Thymus (tissue), 11 donors: ENCODE measurements around the gene RPL5. TPM values are rescaled to one million over a fixed set of nuclear protein-coding genes. Genes with fewer than 3 reads are reported as not detected.

Experiments
- DNase-seq, 9 donors: peaks; one replicate each; pipeline ENCODE4 v3.0.0-alpha.2; 2013; ENCODE audit warnings: low spot score in 9 of 9, low read depth in 6 of 9, missing footprints in 1 of 9
- H3K27ac ChIP-seq, 2 donors: one replicate each; pipeline ENCODE4 v1.5.1; 2013; ENCODE audit warnings: control low read depth in 1 of 2, low read depth in 1 of 2, low read length in 1 of 2, mild to moderate bottlenecking in 1 of 2, moderate library complexity in 1 of 2
- H3K27me3 ChIP-seq, 2 donors: one replicate each; pipeline ENCODE4 v1.5.1; 2013; ENCODE audit warnings: low read length in 1 of 2; ENCODE audit not compliant: control insufficient read depth in 2 of 2, insufficient read depth in 1 of 2
- H3K36me3 ChIP-seq, 2 donors: one replicate each; pipeline ENCODE4 v1.5.1; 2013; ENCODE audit warnings: low read length in 1 of 2, mild to moderate bottlenecking in 1 of 2, moderate library complexity in 1 of 2; ENCODE audit not compliant: control insufficient read depth in 2 of 2, insufficient read depth in 2 of 2
- H3K4me1 ChIP-seq, 2 donors: one replicate each; pipeline ENCODE4 v1.5.1; 2013; ENCODE audit warnings: low read length in 2 of 2; ENCODE audit not compliant: control insufficient read depth in 2 of 2, insufficient read depth in 2 of 2
- H3K4me3 ChIP-seq, 2 donors: one replicate each; pipeline ENCODE4 v1.5.1; 2013; ENCODE audit warnings: low read length in 2 of 2, control low read depth in 1 of 2, mild to moderate bottlenecking in 1 of 2
- H3K9me3 ChIP-seq, 2 donors: one replicate each; pipeline ENCODE4 v1.5.1; 2013; ENCODE audit warnings: low read length in 1 of 2, mild to moderate bottlenecking in 1 of 2; ENCODE audit not compliant: control insufficient read depth in 2 of 2, insufficient read depth in 1 of 2
- WGBS: extraction: QIAGEN DNeasy Blood & Tissue Kit; methylation state at CpG from one replicate; pipeline ENCODE4 v1.1.7; 2013; 5-methylcytosine and 5-hydroxymethylcytosine counted together
- polyA plus RNA-seq: library from polyadenylated mRNA; stranded (reverse); fragments of 200-250 nt; gene quantifications from one replicate; pipeline ENCODE4 v1.2.3, GENCODE V29; 2013
- total RNA-seq: library from RNA; stranded (reverse); fragments of 120-200 nt; gene quantifications from one replicate; pipeline ENCODE4 v1.2.4, GENCODE V29; 2013
- donor health status: healthy.

The RPL5 gene
- total and polyA plus RNA-seq, 2 donors = 2,242 to 2,759 TPM

DNA sequence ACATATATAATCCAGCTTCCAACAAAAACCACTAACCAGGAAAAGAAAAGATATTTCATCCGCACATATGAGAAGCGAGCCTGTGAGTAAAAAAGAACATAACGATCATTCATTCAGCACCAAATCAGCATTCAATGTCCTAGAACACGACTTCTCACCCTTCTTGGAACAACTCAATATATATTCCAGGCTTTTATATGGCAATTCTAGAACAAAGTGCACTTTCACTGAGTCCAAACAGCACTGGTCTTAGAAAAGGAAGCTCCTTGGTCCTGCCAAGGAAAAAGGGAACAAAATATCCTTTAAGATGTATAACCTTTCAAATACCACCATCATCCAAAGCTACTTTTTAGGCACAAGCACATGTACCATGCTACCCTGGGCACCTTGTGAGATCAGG, 44.5 kb downstream of the RPL5 start:
- peaks cover 19 to 20% of the 10 kb centered on the region in 2 donors for H3K4me1 ChIP-seq
- WGBS = 98% methylated on average over 4 of the region's 4 CpGs
- DNase-seq = no peak
- peaks cover 0 to 5% of the 10 kb centered on the region in 2 donors for H3K9me3 ChIP-seq
- H3K27me3 ChIP-seq = no peaks in the 10 kb centered on the region
- peaks cover 0 to 10% of the 10 kb centered on the region in 2 donors for H3K36me3 ChIP-seq
- H3K4me3 ChIP-seq = no peak overlapping the region
- peak overlapping the region; percentile 36 to 88 for H3K27ac ChIP-seq

DNA sequence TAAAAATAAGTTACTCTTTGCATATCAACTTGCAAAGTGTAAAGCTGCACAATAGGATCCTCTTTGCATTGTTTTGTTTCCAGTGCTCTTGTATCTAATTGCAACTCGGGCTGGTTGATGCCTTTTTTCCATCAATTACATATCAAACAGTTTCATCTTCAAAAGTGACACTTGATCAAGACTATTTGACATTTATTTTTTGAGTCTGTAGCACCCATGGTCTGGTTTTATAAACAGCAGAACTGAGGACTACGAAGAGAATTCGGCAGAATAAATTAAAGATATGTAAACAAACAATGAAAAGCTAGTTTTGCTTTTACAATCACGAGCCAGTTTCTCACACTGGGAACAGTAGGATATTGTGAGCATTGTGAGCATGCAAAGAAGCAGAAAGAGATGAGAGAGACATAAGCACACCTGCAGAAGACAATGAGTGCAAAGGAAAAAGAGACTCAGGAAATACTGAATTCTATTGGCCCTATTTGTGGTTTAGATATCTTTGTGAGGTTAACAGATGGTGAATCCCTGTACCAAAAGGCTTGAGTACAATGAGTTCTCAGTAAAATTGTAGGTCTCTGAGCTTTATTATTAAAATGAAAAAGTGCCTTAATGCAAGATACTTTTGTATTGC, 45.4 kb downstream of the RPL5 start:
- no peaks in the 10 kb centered on the region for H3K27me3 ChIP-seq
- peak overlapping the region; percentile 15 to 25 for H3K4me3 ChIP-seq
- peak overlapping the region; percentile 76 to 88 for H3K27ac ChIP-seq
- 14% methylated on average over 4 of the region's 4 CpGs for WGBS
- H3K36me3 ChIP-seq = peaks cover 0 to 10% of the 10 kb centered on the region in 2 donors
- peak in 6 of 9 donors; percentile 51 to 83 (median 62) for DNase-seq
- H3K4me1 ChIP-seq = peaks cover 19 to 20% of the 10 kb centered on the region in 2 donors
- H3K9me3 ChIP-seq = peaks cover 0 to 3% of the 10 kb centered on the region in 2 donors

DNA sequence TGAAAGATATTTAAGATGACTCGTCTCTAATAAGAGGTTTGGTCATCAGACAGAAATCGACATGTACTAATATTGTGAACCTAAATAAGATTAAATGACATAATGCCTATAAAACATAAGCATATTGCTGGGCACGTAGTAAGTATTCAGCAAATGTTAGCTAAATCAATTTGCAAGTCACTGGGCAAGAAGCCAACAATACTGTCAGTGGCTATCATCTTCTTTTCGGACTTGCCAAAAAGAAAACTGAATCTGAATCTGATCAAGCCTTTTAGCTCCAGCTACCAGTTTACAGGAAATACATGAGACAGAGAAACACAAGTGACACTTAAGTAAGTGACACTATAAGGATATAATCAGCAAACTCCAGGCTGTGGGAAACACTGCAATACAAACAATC, 46.0 kb downstream of the RPL5 start:
- peak overlapping the region; percentile 48 to 88 for H3K27ac ChIP-seq
- DNase-seq = peak in 2 of 9 donors; percentile 32 to 55
- H3K36me3 ChIP-seq = peaks cover 0 to 6% of the 10 kb centered on the region in 2 donors
- H3K4me1 ChIP-seq = peaks cover 22% of the 10 kb centered on the region in 2 donors
- peaks cover 0 to 3% of the 10 kb centered on the region in 2 donors for H3K9me3 ChIP-seq
- H3K27me3 ChIP-seq = no peaks in the 10 kb centered on the region
- WGBS = 77% methylated on average over 4 of the region's 4 CpGs
- H3K4me3 ChIP-seq = no peak overlapping the region

DNA sequence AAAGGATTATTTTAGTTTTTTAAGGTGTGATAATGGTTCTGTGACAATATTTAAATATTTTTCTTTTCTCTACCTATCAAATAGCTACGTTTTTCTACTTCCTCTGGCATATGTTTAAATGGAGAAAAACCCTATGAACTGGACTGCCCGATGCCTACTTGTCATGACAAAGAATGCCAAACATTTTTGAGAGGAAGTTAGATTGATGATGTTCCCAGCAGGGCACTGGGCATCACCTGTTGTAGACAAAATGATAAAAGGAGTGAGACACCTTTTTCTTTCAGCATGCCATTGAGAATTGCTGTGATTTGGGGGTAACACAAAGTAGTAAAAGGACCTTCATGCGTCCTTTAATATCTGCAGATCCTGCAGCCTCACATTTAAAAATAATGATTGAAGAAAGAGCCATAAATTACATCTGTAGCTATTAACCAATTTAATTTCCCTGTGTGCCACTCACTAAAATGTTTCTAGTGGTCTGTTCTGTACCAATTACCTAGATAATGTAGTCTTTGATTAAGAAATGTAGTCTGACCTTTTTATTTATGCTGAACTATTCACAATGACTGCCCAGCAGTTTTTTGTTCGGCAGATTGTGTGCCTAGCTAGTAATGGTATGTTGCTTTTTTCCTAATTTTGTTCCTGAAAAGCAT, 47.6 kb downstream of the RPL5 start:
- peak overlapping the region in 1 of 2 donors; percentile 42 for H3K27ac ChIP-seq

DNA sequence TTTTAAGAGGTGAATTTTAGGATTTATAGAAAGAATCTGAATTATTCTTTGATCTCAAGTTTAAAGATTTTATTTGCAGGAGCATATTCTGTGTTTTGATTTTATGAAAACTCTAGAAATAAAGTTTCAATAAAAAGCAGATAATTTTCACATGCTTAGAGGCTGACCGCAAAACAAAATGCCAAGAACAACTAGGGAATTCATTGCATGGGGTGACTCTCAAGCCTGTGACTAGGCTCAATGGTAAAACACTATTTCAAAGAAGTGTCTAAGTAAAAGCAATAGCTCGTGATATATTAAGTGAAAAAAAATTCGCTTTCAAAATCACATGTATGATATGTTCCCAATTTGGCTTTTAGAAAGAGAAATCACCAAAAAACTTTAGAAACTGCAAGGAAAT, 49.6 kb downstream of the RPL5 start:
- Histone ChIP-seq H3K4me1 (peaks cover 27 to 33% of the 10 kb centered on the region in 2 donors), H3K9me3 (peaks cover 0 to 3% of the 10 kb centered on the region in 2 donors), H3K4me3 (no peak overlapping the region), H3K27ac (no peak overlapping the region), H3K27me3 (no peaks in the 10 kb centered on the region), H3K36me3 (no peaks in the 10 kb centered on the region)
- no peak for DNase-seq
- WGBS = 96% methylated on average over 3 of the region's 3 CpGs

More for the DNA sequence above, 47.6 kb downstream of the RPL5 start:
- Histone ChIP-seq H3K9me3 (peaks cover 0 to 3% of the 10 kb centered on the region in 2 donors), H3K36me3 (peaks cover 0 to 3% of the 10 kb centered on the region in 2 donors), H3K4me1 (peaks cover 30 to 36% of the 10 kb centered on the region in 2 donors), H3K27me3 (no peaks in the 10 kb centered on the region), H3K4me3 (no peak overlapping the region)
- WGBS = 95% methylated on average over 4 of the region's 4 CpGs
- no peak for DNase-seq

DNA sequence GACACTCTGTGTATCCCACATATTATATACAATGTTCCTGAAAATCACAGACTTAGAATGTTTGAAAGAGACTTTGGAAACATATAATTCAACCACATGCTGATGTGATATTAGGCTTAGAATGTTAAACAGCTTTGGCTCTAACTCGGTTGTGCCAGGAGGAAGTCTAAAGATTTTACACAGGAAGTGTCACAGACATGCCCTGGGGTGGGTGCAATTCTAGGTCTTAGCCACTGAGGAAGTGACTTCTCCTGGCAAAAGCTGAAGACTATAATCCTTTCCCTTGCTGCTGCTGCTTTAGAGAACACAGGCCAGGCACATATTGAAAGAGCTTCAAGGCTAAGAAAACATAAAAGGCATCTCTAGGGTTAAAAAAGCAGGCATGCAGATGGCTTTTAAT, 51.0 kb downstream of the RPL5 start:
- peak overlapping the region; percentile 19 to 69 for H3K27ac ChIP-seq
- peaks cover 0 to 3% of the 10 kb centered on the region in 2 donors for H3K9me3 ChIP-seq
- H3K36me3 ChIP-seq = no peaks in the 10 kb centered on the region
- DNase-seq = peak in 6 of 9 donors; percentile 46 to 81 (median 55)
- peaks cover 20 to 25% of the 10 kb centered on the region in 2 donors for H3K4me1 ChIP-seq
- WGBS = 11% methylated on average over 1 of the region's 1 CpG
- no peaks in the 10 kb centered on the region for H3K27me3 ChIP-seq
- no peak overlapping the region for H3K4me3 ChIP-seq

DNA sequence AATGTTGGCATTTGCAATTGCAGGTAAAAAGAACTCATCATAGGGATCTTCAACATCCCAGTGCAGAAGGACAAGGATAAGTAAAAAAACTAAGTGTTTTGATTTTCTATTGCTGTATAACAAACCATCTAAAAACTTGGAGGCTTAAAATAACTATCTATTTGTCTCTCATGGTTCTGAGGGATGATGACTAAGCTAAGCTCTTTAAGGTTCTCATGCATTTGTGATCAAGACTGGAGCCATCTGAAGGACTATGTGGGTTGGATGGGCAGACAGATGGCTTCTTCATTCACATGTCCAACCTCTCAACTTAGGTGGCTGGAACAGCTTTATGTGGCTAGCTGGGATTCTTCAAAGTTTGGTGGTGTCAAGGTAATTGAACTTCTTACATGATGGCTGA, 51.5 kb downstream of the RPL5 start:
- no peaks in the 10 kb centered on the region for H3K27me3 ChIP-seq
- no peak overlapping the region for H3K4me3 ChIP-seq
- H3K4me1 ChIP-seq = peaks cover 15 to 25% of the 10 kb centered on the region in 2 donors
- no peak for DNase-seq
- H3K27ac ChIP-seq = peak overlapping the region; percentile 69 to 82
- no peaks in the 10 kb centered on the region for H3K36me3 ChIP-seq
- peaks cover 0 to 3% of the 10 kb centered on the region in 2 donors for H3K9me3 ChIP-seq

DNA sequence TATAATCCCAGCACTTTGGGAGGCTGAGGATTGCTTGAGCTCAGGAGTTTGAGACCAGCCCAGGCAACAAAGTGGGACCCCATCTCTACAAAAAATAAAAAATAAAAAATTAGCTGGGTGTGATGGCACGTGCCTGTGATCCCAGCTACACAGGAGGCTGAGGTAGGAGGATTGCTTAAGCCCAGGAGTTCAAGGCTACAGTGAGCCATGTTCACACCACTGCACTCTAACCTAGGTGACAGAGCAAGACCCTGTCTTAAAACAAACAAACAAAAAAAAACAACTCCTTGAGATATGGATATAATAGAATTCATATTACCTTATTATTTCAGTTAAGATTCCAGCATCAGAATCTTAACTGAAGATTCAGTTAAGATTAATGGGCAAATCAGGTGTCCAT, 52.4 kb downstream of the RPL5 start:
- Histone ChIP-seq H3K4me3 (no peak overlapping the region), H3K27ac (no peak overlapping the region), H3K27me3 (no peaks in the 10 kb centered on the region), H3K36me3 (no peaks in the 10 kb centered on the region), H3K9me3 (peaks cover 0 to 3% of the 10 kb centered on the region in 2 donors), H3K4me1 (peaks cover 14 to 24% of the 10 kb centered on the region in 2 donors)
- WGBS = 100% methylated on average over 1 of the region's 1 CpG
- no peak for DNase-seq

DNA sequence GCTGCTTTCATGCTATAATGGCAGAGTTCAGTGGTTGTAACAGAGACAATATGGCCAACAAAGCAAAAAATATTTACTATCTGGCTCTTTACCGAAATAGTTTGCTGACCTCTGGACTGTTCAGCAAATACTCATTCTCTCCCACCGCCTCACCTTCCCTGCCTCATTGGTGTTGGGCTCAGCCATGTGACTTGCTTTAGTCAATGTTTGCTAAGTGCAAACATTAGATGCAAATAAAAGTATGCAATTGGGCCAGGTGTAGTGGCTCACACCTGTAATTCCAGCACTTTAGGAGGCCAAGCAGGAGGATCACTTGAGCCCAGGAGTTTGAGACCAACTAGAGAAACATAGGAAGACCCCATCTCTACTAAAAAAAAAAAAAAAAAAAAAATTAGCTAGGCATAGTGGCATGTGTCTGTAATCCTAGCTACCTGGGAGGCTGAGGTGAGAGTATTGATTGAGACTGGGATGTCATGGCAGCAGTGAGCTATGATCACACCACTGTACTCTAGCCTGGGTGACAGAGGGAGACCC, 55.1 kb downstream of the RPL5 start:
- no peaks in the 10 kb centered on the region for H3K36me3 ChIP-seq
- peaks cover 0 to 9% of the 10 kb centered on the region in 2 donors for H3K9me3 ChIP-seq
- H3K4me3 ChIP-seq = no peak overlapping the region
- no peak for DNase-seq
- no peak overlapping the region for H3K27ac ChIP-seq
- H3K27me3 ChIP-seq = no peaks in the 10 kb centered on the region
- H3K4me1 ChIP-seq = peaks cover 11 to 16% of the 10 kb centered on the region in 2 donors
- WGBS = 97% methylated on average over 2 of the region's 2 CpGs
